Measurements from ENCODE around the gene RASAL2. TPM values are rescaled to one million over a fixed set of nuclear protein-coding genes. Genes with fewer than 3 reads are reported as not detected.
A peak's percentile ranks its signal among the peaks of the same experiment; 100 is the strongest.

Gene RASAL2
- total RNA-seq, 3 donors from 2014 or later: 13.0 to 17.5 (median 14.2) TPM

DNA sequence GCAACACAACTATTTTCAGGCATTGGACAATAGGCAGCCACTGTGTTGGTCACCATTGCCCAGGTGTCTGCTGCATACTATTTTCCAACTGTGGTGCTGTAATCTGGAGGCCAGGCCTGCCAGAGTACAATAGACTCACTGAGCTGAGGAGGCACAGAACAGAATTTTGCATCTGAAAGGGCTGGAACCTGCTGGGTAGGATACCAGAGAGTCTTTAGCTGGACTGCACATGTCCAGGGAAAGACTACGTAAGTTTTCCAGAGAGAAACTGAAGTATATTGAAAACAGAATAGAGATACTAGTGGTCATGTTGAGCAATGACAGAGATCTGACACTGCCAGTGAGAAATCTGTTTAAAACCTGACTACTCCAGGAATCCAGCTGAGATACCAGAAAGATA is 200.8 kb downstream of the RASAL2 start:
- no peak for DNase-seq
- H3K4me3 ChIP-seq: no peak overlapping the region
- no peaks in the 10 kb centered on the region for H3K9me3 ChIP-seq
- TF ChIP-seq, protein P1, sequence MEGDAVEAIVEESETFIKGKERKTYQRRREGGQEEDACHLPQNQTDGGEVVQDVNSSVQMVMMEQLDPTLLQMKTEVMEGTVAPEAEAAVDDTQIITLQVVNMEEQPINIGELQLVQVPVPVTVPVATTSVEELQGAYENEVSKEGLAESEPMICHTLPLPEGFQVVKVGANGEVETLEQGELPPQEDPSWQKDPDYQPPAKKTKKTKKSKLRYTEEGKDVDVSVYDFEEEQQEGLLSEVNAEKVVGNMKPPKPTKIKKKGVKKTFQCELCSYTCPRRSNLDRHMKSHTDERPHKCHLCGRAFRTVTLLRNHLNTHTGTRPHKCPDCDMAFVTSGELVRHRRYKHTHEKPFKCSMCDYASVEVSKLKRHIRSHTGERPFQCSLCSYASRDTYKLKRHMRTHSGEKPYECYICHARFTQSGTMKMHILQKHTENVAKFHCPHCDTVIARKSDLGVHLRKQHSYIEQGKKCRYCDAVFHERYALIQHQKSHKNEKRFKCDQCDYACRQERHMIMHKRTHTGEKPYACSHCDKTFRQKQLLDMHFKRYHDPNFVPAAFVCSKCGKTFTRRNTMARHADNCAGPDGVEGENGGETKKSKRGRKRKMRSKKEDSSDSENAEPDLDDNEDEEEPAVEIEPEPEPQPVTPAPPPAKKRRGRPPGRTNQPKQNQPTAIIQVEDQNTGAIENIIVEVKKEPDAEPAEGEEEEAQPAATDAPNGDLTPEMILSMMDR (IDR thresholded peaks at IDR 0.05): no peak
- no peaks in the 10 kb centered on the region for H3K4me1 ChIP-seq (ENCODE audit: low read depth)
- no peak for ATAC-seq
- intact Hi-C loops (cut with DNase I, micrococcal nuclease): no loop called here
- H3K36me3 ChIP-seq (ENCODE audit: low read depth): no peaks in the 10 kb centered on the region

DNA sequence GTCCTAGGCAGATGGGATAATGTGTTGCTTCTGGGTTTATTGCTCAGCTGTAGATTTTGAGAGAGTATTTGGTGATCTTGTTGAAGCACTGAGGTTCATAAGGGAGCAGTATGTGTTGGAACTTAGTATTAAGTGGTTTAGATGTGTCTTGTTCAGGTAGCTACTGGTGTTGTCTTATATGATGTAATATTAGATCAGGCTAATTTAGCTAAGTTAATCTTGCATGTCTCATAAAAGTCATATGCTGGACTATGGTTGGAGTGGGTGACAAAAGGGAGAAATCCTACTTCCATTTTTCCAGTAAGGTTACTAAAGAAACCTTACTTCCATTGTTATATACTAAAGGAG is 206.4 kb downstream of the RASAL2 start:
- no peak for DNase-seq
- TF ChIP-seq, protein P1 (IDR thresholded peaks at IDR 0.05): no peak
- intact Hi-C loops (cut with DNase I, micrococcal nuclease): no loop called here

DNA sequence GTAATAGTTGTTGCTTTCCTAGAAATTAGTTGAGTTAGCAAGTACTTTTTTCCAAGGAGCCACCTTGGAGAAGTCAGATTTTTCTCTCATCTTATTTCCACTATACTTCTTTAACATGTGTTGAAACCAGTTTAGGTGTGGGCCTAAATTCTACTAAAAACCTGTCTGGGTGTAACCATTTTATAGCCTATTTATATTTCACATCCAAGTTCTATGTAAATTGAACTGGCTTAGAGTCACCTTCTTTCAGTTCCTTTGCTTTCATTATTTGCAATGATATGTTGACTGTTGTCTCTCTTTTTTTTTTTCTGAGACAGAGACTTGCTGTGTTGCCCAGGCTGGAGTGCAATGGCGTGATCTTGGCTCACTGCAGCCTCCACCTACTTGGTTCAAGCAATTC is 207.2 kb downstream of the RASAL2 start:
- TF ChIP-seq, protein P1 (IDR thresholded peaks at IDR 0.05): no peak
- peak; percentile 83 for ATAC-seq

More for the DNA sequence above, 206.4 kb downstream of the RASAL2 start:
- no peaks in the 10 kb centered on the region for H3K4me1 ChIP-seq (ENCODE audit: low read depth)
- no peak for ATAC-seq
- H3K36me3 ChIP-seq (ENCODE audit: low read depth): no peaks in the 10 kb centered on the region
- H3K4me3 ChIP-seq: no peak overlapping the region
- H3K9me3 ChIP-seq: no peaks in the 10 kb centered on the region

DNA sequence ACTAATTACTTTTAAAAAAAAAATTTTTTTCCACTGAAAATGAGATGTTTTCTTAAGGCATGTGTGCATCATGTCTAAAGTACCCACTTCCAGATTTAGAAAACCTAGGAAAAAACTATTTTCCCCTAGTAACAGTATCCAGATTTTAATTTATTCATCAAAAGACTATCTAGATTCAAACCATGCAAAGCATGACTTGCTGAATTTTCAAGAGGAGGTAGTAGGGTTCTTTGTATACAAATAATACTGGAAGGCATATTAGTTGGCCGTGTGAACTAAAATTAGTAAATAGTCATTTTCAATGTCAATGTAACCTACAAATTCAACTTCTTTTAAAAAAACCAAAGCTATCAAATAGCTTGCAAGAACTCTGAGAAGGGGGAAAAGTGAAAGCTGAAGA is 213.4 kb downstream of the RASAL2 start:
- Histone ChIP-seq H3K4me3 (no peak overlapping the region), H3K9me3 (no peaks in the 10 kb centered on the region), H3K36me3 (ENCODE audit: low read depth) (no peaks in the 10 kb centered on the region), H3K4me1 (ENCODE audit: low read depth) (no peaks in the 10 kb centered on the region)
- ATAC-seq (no peak), DNase-seq (no peak)
- TF ChIP-seq, protein P1 (IDR thresholded peaks at IDR 0.05): no peak
- intact Hi-C loops (cut with DNase I, micrococcal nuclease): no loop called here

More for the DNA sequence above, 207.2 kb downstream of the RASAL2 start:
- intact Hi-C loops (cut with DNase I, micrococcal nuclease): no loop called here
- no peaks in the 10 kb centered on the region for H3K9me3 ChIP-seq
- no peaks in the 10 kb centered on the region for H3K36me3 ChIP-seq (ENCODE audit: low read depth)
- no peak overlapping the region for H3K4me3 ChIP-seq
- no peaks in the 10 kb centered on the region for H3K4me1 ChIP-seq (ENCODE audit: low read depth)
- no peak for DNase-seq

DNA sequence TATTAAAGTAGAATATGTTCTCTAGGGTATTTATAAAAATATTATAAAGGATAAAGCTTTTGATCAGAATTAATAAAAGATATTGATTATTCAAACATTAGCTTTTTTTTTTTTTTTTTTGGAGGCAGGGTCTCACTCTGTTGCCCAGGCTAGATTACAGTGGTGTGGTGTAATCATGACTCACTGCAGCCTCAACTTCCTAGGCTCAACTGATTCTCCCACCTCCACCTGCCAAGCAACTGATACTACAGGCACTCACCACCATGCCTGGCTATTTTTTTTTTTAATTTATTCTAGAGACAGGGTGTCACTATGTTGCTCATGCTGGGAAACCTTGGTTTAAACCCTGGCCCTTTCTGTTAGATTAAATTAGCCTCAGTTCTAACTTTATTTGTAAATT is 214.5 kb downstream of the RASAL2 start:
- ATAC-seq (no peak), DNase-seq (no peak)
- TF ChIP-seq, protein P1 (IDR thresholded peaks at IDR 0.05): no peak
- Histone ChIP-seq H3K36me3 (ENCODE audit: low read depth) (no peaks in the 10 kb centered on the region), H3K4me1 (ENCODE audit: low read depth) (no peaks in the 10 kb centered on the region), H3K9me3 (no peaks in the 10 kb centered on the region), H3K4me3 (no peak overlapping the region)
- intact Hi-C loops (cut with DNase I, micrococcal nuclease): no loop called here

DNA sequence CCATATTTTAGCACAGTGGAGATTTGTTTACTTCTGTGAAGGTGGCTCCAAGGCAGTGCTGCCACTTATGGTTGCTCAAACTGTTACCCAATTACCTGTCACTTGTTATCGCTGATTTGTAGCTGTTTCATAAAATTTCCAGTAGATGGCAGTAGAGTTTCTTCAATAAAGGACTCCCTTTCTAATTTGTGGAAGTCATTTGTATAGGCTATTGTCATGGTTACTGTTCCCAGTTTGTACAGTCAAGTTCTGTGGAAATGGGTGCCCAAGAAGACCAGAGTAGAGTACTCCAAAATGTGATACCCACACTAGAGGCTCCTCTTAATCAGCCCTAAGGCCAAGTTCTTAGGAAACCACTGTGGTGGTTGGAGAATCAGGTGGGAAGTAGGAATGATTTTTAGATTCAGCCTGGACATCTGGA is 216.8 kb downstream of the RASAL2 start:
- intact Hi-C loops (cut with DNase I, micrococcal nuclease): loop anchor here (5.0 to 10.0 kb wide), 2 partner anchors 192 to 194 kb away; no protein-coding TSS in a partner anchor

More for the DNA sequence above, 216.8 kb downstream of the RASAL2 start:
- no peak overlapping the region for H3K4me3 ChIP-seq
- H3K36me3 ChIP-seq (ENCODE audit: low read depth): no peaks in the 10 kb centered on the region
- TF ChIP-seq, protein P1 (IDR thresholded peaks at IDR 0.05): peak; percentile 45
- no peaks in the 10 kb centered on the region for H3K9me3 ChIP-seq
- ATAC-seq: peak; percentile 92
- peak in 1 of 3 donors; percentile 14 for DNase-seq
- H3K4me1 ChIP-seq (ENCODE audit: low read depth): no peaks in the 10 kb centered on the region
